HCT116 (cell line): ENCODE results near the gene TMEM40. TPM values are rescaled to one million over a fixed set of nuclear protein-coding genes. Genes with fewer than 3 reads are reported as not detected.

Experiments used
- ATAC-seq: fragments of 200-7000 bp; cut with Tn5 transposase; 2 replicates; pipeline ENCODE4 v1.9.1; 2020; ENCODE audit warnings: mild to moderate bottlenecking, moderate library complexity
- BruUV-seq: library from RNA; stranded (reverse); fragments of 400-500 nt; replicated peaks from 2 replicates; lab custom pipeline; 2021; lab: Mats Ljungman, UMichigan
- CTCF ChIA-PET: fragments of 300-600 bp; sonication (Branson Sonifier 250); formaldehyde crosslinking; loops from one replicate; lab custom pipeline; 2021; ENCODE audit warnings: antibody characterized with exemption; lab: Charles Lee
- POLR2A ChIA-PET: fragments of 300-600, 350-600 bp; sonication (Branson Sonifier 250); formaldehyde crosslinking; loops from one replicate; lab custom pipeline; 2021; ENCODE audit warnings: antibody characterized with exemption; lab: Charles Lee
- RAD21 ChIA-PET, 2 experiments: fragments of 300-600 bp; sonication (Branson Sonifier 250); formaldehyde crosslinking; loops; one replicate each; lab custom pipeline; 2023; ENCODE audit warnings: low total read pairs in 2 of 2; ENCODE audit not compliant: uncharacterized antibody in 2 of 2, unreplicated experiment in 2 of 2, low non-redundant PET in 1 of 2; lab: Charles Lee
- DNase-seq: peaks from one replicate; pipeline ENCODE4 v3.0.0-alpha.2; 2010; ENCODE audit warnings: low read depth, low spot score
- H2AFZ ChIP-seq: fragments of 200-600 bp; shearing (Covaris generic), sonication (generic); 2 replicates; pipeline ENCODE4 v1.6.1; 2017; ENCODE audit warnings: low read depth, mixed run types, mixed read lengths, antibody characterized with exemption, low read length; ENCODE audit not compliant: poor library complexity, severe bottlenecking
- H3K27ac ChIP-seq: 2 replicates; pipeline ENCODE4 v1.5.1; 2012; ENCODE audit warnings: low read depth, low read length
- H3K27me3 ChIP-seq: fragments of 200-600 bp; sonication (generic); 2 replicates; pipeline ENCODE4 v1.6.1; 2016; ENCODE audit warnings: mixed run types, low read length, mixed read lengths; ENCODE audit not compliant: insufficient read depth
- H3K36me3 ChIP-seq, 2 experiments: fragments of 200-500 bp in 1 of 2; fragments of 200-600 bp in 1 of 2; sonication (Bioruptor generic) in 1 of 2; sonication (generic) in 1 of 2; 2 replicates each; pipeline versions ENCODE4 v1.5.1 to v1.6.1; 2014 to 2016; ENCODE audit warnings: low read length in 2 of 2, inconsistent platforms in 1 of 2, mixed read lengths in 1 of 2, mixed run types in 1 of 2; ENCODE audit not compliant: insufficient read depth in 2 of 2, control insufficient read depth in 1 of 2
- H3K4me1 ChIP-seq, 2 experiments: fragments of 200-600 bp in 1 of 2; sonication (generic) in 1 of 2; 2 replicates each; pipeline versions ENCODE4 v1.5.1 to v1.6.1; 2012 to 2017; ENCODE audit warnings: low read length in 2 of 2, inconsistent platforms in 1 of 2, mild to moderate bottlenecking in 1 of 2, mixed read lengths in 1 of 2, mixed run types in 1 of 2, moderate library complexity in 1 of 2; ENCODE audit not compliant: insufficient read depth in 2 of 2, control insufficient read depth in 1 of 2
- H3K4me2 ChIP-seq: fragments of 200-600 bp; sonication (generic); 2 replicates; pipeline ENCODE4 v1.6.1; 2017; ENCODE audit warnings: mixed run types, low read length, mixed read lengths
- H3K4me3 ChIP-seq, 2 experiments: fragments of 200-600 bp in 1 of 2; sonication (generic) in 1 of 2; replicated peaks in 1 of 2; 2 replicates each; pipeline ENCODE4 v1.5.1; 2011 to 2016; ENCODE audit warnings: low read length in 2 of 2, control low read depth in 1 of 2, low read depth in 1 of 2, mild to moderate bottlenecking in 1 of 2, mixed read lengths in 1 of 2, mixed run types in 1 of 2
- H3K79me2 ChIP-seq: fragments of 200-600 bp; sonication (generic); 2 replicates; pipeline ENCODE4 v1.6.1; 2017; ENCODE audit warnings: mild to moderate bottlenecking, mixed run types, low read length, moderate library complexity, mixed read lengths; ENCODE audit not compliant: insufficient read depth
- H3K9ac ChIP-seq: fragments of 200-600 bp; sonication (generic); 2 replicates; pipeline ENCODE4 v1.6.1; 2016; ENCODE audit warnings: low read length, mixed read lengths
- H3K9me2 ChIP-seq: fragments of 200-600 bp; sonication (generic), shearing (Covaris generic); 2 replicates; pipeline ENCODE4 v1.6.1; 2017; ENCODE audit warnings: mixed run types, mild to moderate bottlenecking, moderate library complexity; ENCODE audit not compliant: insufficient read depth
- H3K9me3 ChIP-seq, 2 experiments: fragments of 200-500 bp in 1 of 2; fragments of 200-600 bp in 1 of 2; sonication (Bioruptor generic) in 1 of 2; sonication (generic) in 1 of 2; 2 replicates each; pipeline ENCODE4 v1.6.1; 2014 to 2017; ENCODE audit warnings: low read length in 2 of 2, mixed read lengths in 2 of 2, inconsistent platforms in 1 of 2, low read depth in 1 of 2, mild to moderate bottlenecking in 1 of 2, mixed run types in 1 of 2, moderate library complexity in 1 of 2; ENCODE audit not compliant: control insufficient read depth in 1 of 2, insufficient read depth in 1 of 2
- H4K20me1 ChIP-seq: fragments of 200-600 bp; sonication (generic), shearing (Covaris generic); 2 replicates; pipeline ENCODE4 v1.6.1; 2017; ENCODE audit warnings: mixed run types, mild to moderate bottlenecking, moderate library complexity; ENCODE audit not compliant: insufficient read depth
- CBX3 ChIP-seq: IDR thresholded peaks from 2 replicates; pipeline ENCODE4 v1.6.1; 2012; ENCODE audit warnings: low read depth
- ELF1 ChIP-seq: IDR thresholded peaks from 2 replicates; pipeline ENCODE4 v1.6.1; 2012; ENCODE audit warnings: low read depth, borderline replicate concordance
- EZH2 ChIP-seq: fragments of 200-600 bp; sonication (generic); IDR thresholded peaks from 2 replicates; pipeline ENCODE4 v1.6.1; 2017; ENCODE audit warnings: antibody characterized with exemption, mixed run types
- FOSL1 ChIP-seq: IDR thresholded peaks from 2 replicates; pipeline ENCODE4 v1.6.1; 2012; ENCODE audit warnings: low read depth
- MAX ChIP-seq: IDR thresholded peaks from 2 replicates; pipeline ENCODE4 v1.6.1; 2012
- POLR2AphosphoS5 ChIP-seq: IDR thresholded peaks from 2 replicates; pipeline ENCODE4 v1.6.1; 2011; ENCODE audit warnings: mild to moderate bottlenecking, low read depth, low read length, moderate library complexity
- SIN3A ChIP-seq: IDR thresholded peaks from 2 replicates; pipeline ENCODE4 v1.6.1; 2012; ENCODE audit warnings: low read depth
- SP1 ChIP-seq: IDR thresholded peaks from 2 replicates; pipeline ENCODE4 v1.6.1; 2012; ENCODE audit warnings: low read depth
- TCF7L2 ChIP-seq: IDR thresholded peaks from 2 replicates; pipeline ENCODE4 v1.7.0; 2011; ENCODE audit warnings: borderline replicate concordance, inconsistent platforms; ENCODE audit not compliant: insufficient read depth, insufficient read length; ENCODE audit errors: extremely low read depth
- ZBTB33 ChIP-seq: IDR thresholded peaks from 2 replicates; pipeline ENCODE4 v1.6.1; 2011; ENCODE audit warnings: mild to moderate bottlenecking, low read length, moderate library complexity; ENCODE audit not compliant: insufficient replicate concordance; ENCODE audit errors: extremely low read depth
- ZFX ChIP-seq: fragments of 450-650 bp; IDR thresholded peaks from 2 replicates; pipeline ENCODE4 v1.6.1; 2017
- intact Hi-C: fragments of 100-400 bp; cut with micrococcal nuclease; formaldehyde crosslinking; loops from 2 replicates; pipeline ENCODE4 v1.10.0; 2022
- total RNA-seq: library from RNA; stranded (reverse); gene quantifications from one replicate; pipeline ENCODE4 v1.2.1, GENCODE V29; 2021; ENCODE audit not compliant: unreplicated experiment
- TF ChIP-seq, protein P1 (sequence below), 3 experiments: fragments of 200-600 bp in 1 of 3; sonication (generic) in 1 of 3; IDR thresholded peaks in 2 of 3; conservative IDR thresholded peaks in 1 of 3; 2 replicates each; pipeline ENCODE4 v1.5.1; 2012 to 2017; ENCODE audit warnings: low read depth in 2 of 3, low read length in 2 of 3, antibody characterized with exemption in 1 of 3, borderline replicate concordance in 1 of 3, control low read depth in 1 of 3, mild to moderate bottlenecking in 1 of 3, mixed read lengths in 1 of 3, mixed run types in 1 of 3, moderate library complexity in 1 of 3; ENCODE audit not compliant: insufficient read depth in 1 of 3

TMEM40 gene
- total RNA-seq, 1 experiment from 2014 or later = 12.3 TPM

GRCh38 chr3:12796171-12797123, 37.4 kb upstream of the TMEM40 start, which contains the start of gene CAND2:
Gene CAND2, plus strand, starts transcription at chr3:12796680. Its CDS starts 41 bp downstream, at chr3:12796721.
- POLR2A ChIA-PET = no interaction called here
- Histone ChIP-seq H3K9me3 (no peaks in the 10 kb centered on the region), H4K20me1 (no peaks in the 10 kb centered on the region), H3K36me3 (no peaks in the 10 kb centered on the region), H3K79me2 (no peaks in the 10 kb centered on the region), H3K27ac (no peak within 1 kb of the TSS), H3K4me2 (no peak within 1 kb of the TSS), H3K9me2 (no peaks in the 10 kb centered on the region), H3K4me1 (no peaks in the 10 kb centered on the region), H3K4me3 (no peak within 1 kb of the TSS), H3K9ac (no peak within 1 kb of the TSS), H3K27me3 (no peaks in the 10 kb centered on the region), H2AFZ (no peak within 1 kb of the TSS)
- CTCF ChIA-PET = no interaction called here
- DNase-seq = no peak
- BruUV-seq = no TSS peak
- intact Hi-C loops = no loop called here
- no peak for ATAC-seq
- no peak for TF ChIP-seq ZBTB33
- RAD21 ChIA-PET = no interaction called here

GRCh38 chr3:12793701-12794100, 34.6 kb upstream of the TMEM40 start:
- no peak overlapping the region for H3K9ac ChIP-seq
- no peak overlapping the region for H2AFZ ChIP-seq
- DNase-seq (no peak), ATAC-seq (no peak)
- H3K4me2 ChIP-seq = no peak overlapping the region
- no peaks in the 10 kb centered on the region for H3K9me3 ChIP-seq
- no peaks in the 10 kb centered on the region for H3K36me3 ChIP-seq
- no peaks in the 10 kb centered on the region for H3K4me1 ChIP-seq
- no peaks in the 10 kb centered on the region for H3K27me3 ChIP-seq
- POLR2A ChIA-PET = no interaction called here
- no peak overlapping the region for H3K27ac ChIP-seq
- H4K20me1 ChIP-seq = no peaks in the 10 kb centered on the region
- H3K79me2 ChIP-seq = no peaks in the 10 kb centered on the region
- BruUV-seq = no TSS peak
- intact Hi-C loops = no loop called here
- CTCF ChIA-PET = no interaction called here
- no peaks in the 10 kb centered on the region for H3K9me2 ChIP-seq
- no peak overlapping the region for H3K4me3 ChIP-seq
- RAD21 ChIA-PET = no interaction called here
- TF ChIP-seq SP1 (no peak), ELF1 (no peak), MAX (no peak), ZFX (no peak), POLR2AphosphoS5 (no peak), SIN3A (no peak), CBX3 (no peak), ZBTB33 (no peak), FOSL1 (no peak), TCF7L2 (no peak), EZH2 (no peak)
- TF ChIP-seq, protein P1, sequence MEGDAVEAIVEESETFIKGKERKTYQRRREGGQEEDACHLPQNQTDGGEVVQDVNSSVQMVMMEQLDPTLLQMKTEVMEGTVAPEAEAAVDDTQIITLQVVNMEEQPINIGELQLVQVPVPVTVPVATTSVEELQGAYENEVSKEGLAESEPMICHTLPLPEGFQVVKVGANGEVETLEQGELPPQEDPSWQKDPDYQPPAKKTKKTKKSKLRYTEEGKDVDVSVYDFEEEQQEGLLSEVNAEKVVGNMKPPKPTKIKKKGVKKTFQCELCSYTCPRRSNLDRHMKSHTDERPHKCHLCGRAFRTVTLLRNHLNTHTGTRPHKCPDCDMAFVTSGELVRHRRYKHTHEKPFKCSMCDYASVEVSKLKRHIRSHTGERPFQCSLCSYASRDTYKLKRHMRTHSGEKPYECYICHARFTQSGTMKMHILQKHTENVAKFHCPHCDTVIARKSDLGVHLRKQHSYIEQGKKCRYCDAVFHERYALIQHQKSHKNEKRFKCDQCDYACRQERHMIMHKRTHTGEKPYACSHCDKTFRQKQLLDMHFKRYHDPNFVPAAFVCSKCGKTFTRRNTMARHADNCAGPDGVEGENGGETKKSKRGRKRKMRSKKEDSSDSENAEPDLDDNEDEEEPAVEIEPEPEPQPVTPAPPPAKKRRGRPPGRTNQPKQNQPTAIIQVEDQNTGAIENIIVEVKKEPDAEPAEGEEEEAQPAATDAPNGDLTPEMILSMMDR (IDR thresholded peaks at IDR 0.05 in 2 of 3, conservative IDR thresholded peaks at IDR 0.05 in 1 of 3; ENCODE audit: borderline replicate concordance in 1 of 3, insufficient read depth in 1 of 3, low read depth in 2 of 3, low read length in 2 of 3) = no peak
